ENCODE data around the gene MPZ.
"Not testable (repeated sequence)": the region's sequence is repeated elsewhere in the genome, so short reads cannot be mapped to it uniquely, and the experiment has no call there.

The MPZ gene

DNA sequence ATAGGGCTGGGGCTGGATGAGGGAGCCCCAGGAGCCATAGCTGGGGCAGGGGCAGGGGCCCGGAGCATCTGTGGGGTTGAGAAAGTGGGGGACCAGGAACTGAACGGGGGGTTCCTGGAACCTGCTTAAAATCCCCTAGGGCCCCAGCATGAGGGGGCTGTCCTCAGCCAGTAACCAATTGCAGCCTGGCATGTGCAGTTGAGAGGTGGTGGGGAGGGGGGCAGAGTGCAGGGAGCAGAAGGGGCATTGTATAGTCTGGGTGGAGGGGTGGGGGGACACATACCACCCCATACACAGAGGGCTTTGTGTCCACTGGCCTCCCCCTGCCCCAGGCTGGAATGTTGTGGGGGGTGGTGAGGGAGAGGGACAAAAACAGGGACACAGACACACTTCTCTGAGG, at the start of gene MPZ:
MPZ (minus strand) TSS at position 101 of the 400 bp plus-strand sequence; CDS start at position 38, 63 bp downstream.
- DNase-seq: no peak

DNA sequence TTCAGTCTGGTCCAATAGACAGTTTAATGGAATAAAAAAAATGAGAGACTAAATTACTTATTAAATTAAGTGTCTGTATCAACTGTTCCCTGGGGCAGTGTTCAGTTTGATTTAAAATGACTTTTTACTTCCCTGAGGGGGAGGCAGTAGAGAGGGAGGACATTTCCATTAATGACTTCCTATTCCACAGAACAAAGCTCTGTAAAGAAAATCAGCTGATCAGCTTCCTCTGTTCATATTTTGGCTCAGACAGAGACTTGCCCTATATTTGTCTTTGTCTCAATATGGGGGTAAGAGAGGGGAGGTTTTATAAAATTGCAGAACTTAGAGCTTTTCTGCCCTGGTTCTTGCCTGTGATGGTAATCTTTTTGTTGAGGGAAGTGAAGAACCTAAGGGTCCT, 49.5 kb upstream of the MPZ start:
- DNase-seq: peak; percentile 14

- DNase-seq: no peak
Observed at GRCh38 chr1:161357073-161357472, 47.3 kb upstream of the MPZ start.

- DNase-seq: no peak
Observed at GRCh38 chr1:161351482-161351881, 41.7 kb upstream of the MPZ start.

DNA sequence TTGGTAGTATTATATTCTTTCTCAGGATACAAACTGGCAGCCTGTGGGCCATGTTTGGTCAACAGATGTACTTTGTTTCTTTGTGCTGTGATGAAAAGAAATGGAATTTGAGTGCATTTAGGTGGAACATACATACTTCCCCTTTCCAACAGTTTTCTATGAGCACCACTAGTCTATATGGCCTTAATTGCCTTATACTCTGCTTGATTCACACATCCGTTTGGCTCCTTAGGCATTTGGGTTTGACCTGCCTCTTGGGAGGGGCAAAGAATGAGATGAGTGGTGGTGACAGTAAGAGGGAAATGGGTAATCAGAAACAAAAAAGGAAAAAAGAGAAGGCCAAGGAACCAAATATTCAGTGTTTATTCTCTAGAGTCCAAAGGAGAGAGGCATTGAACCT, 40.9 kb upstream of the MPZ start:
- DNase-seq: no peak

- DNase-seq: no peak
Observed at GRCh38 chr1:161342821-161343220, 33.1 kb upstream of the MPZ start.

GRCh38 chr1:161342177-161342576, 32.4 kb upstream of the MPZ start:
- no peak for DNase-seq

DNA sequence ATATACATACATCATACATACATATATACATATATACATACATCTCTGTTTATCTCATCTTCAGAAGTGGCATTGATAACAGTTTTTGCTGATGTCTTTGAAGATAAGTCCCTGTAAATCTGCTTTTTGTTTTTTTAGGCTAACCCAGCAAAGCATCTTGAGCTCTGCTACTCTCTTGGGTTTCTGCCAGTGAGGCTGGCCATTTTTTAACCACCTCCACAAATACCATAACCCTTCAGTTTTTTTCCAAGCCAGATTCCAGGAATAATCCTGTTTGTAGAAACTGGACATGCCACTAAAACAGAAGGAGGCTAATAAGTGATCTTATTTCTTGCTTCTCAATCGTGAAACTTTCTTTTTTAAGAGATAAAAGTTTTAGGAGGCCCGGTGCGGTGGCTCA, 26.0 kb upstream of the MPZ start:
- DNase-seq: no peak

DNA sequence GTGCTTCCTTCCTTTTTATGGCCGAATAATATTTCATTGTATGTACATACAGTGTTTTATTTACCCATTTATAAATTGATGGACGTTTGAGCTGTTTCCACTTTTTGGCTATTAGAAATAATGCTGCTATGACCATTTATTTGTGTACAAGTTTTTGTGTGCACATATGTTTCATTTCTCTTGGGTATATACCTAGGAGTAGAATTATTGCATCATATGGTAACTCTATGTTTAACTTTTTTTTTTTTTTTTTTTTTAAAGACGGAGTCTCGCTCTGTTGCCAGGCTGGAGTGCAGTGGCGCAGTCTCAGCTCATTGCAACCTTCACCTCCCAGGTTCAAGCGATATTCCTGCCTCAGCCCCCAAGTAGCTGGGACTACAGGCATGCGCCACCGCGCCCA, 23.4 kb upstream of the MPZ start:
- DNase-seq: no peak

- no peak for DNase-seq
Observed at GRCh38 chr1:161330346-161330745, 20.6 kb upstream of the MPZ start.

DNA sequence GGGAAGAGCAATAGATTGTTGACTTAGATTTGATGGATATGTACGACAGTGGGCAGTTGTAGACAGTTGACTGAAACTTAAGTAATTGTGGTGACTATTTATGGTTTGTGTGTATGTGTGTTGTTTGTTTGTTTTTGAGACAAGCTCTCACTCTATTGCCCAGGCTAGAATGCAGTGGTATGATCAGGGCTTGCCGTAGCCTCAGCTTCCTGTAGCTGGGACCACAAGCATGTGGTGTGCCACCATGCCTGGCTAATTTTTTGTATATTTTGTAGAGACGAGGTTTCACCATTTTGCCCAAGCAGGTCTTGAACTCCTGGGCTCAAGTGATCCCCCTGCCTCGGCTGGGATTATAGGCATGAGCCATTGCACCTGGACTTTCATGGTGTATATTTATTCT, 14.3 kb upstream of the MPZ start:
- DNase-seq: no peak

DNA sequence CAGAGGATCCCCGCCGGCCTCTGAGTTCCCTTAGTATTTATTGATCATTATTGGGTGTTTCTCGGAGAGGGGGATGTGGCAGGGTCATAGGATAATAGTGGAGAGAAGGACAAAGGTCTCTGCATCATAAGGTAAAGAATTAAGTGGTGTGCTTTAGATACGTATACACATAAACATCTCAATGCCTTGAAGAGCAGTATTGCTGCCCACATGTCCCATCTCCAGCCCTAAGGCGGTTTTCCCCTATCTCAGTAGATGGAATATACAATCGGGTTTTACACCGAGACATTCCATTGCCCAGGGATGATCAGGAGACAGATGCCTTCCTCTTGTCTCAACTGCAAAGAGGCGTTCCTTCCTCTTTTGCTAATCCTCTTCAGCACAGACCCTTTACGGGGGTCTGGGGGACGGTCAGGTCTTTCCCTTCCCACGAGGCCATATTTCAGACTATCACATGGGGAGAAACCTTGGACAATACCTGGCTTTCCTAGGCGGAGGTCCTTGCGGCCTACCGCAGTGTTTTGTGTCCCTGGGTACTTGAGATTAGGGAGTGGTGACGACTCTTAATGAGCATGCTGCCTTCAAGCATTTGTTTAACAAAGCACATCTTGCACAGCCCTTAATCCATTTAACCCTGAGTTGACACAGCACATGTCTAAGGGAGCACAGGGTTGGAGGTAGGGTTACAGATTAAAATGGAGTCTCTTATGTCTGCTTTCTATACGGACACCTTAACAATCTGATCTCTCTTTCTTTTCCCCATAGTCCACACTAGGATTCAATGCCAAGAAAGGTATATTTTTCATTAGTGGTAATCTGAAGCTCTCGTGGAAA, 6.3 kb upstream of the MPZ start:
- DNase-seq: not testable (repeated sequence)

DNA sequence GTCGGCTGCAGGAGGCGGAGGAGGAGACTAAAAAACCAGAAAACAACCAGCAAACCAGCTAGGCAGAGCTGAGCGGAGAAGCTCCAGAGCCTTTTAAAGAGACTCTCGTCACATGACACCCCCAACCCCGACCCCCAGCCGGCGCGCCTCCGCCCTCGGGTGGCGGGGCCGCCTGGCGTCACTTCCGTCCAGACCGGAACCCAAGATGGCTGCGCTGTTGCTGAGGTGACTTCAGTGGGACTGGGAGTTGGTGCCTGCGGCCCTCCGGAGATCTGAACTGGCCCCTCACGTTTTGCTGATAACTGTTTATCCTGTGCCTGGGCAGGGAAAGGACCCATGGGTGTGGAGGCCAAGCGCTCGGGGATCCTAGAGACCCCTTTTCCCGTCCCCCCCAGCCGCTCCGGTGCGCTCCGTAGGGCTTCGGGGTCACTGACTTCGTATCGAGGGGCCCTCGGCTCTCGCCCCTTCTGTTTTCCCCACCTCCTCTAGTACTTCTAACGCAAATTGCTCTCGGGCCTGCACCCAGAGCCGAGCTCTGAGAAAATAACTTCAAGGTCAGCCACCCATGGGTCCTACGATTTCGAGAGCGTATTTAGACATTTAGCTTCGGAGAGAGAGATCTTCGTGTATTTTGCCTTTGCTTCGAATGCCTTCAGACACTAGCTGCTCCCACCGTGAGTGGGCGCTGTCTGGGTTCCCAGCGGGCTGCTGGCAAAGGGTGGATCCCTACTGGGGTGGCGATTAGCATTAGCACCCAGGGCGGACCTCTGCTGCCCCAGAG, 4.6 kb upstream of the MPZ start, which contains the start of gene SDHC:
SDHC (plus strand) TSS at position 181 of the 781 bp plus-strand sequence; CDS start at position 206, 25 bp downstream.
- peak; percentile 72 for DNase-seq

DNA sequence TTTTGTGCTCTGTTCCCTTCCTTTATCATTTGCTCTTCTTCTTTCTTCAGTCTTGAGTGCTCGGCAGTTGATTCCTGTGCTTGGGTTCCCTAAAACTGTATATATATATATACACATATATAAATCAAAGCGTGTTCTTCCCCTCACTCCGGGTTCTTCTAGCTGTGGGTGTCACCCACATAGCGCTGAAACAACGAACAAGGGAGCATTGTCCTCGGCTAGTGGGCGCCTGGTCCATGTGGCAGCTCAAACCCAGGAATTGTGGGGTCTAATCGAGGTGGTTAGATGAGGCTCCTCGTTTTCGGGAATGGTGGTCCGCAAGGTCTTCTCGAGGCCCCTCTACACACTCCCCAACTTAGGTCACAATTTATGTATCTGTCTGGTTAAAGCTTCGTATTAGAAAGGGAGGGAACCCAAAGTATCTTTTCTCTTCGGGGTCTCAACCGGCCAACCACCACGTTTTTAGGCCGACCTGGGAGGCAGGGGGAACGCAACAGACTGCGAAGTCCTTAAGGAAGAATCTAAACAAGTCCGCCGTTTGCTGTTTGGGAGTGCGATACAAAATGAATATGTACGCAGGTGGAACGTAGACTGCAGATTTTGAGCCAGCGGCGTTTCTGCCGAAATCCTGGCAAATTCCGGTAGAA, 3.9 kb upstream of the MPZ start:
- DNase-seq: no peak

- DNase-seq: no peak
Observed at GRCh38 chr1:161311595-161312181, 1.9 kb upstream of the MPZ start.

DNA sequence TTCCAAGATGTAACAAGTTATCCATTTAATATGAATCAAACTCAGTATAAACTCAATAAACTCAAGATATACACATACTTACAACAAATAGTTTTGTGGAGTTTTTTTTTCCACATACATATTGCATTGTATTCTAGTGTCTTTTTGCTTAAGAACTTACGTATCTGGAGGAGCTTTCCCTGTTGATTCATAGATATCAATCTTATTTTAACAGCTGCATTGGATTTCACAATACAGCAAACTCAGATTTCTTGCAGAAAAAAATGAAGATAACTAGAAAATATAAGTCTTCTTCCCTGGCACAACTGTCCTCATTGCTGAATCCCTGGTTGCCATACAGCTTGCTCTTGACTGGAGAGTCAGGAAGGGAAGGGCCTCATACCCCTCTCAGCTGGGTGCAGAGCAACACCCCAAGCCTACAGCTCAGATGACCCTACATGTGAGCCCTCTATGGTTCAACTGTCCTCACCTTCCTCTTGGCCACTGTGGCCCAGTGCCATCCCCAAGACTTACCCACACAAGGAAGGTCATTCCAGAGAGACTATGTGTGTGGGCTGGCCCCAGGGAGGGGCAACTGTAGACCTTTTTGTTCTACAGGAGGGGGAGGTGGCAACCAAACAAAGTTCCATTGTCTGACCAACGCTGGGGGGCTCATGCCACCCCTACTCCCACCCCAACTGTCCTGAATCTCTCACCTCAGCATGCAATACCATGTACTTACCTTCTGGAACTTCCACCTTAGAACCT, 1.7 kb downstream of the MPZ start:
- no peak for DNase-seq

DNA sequence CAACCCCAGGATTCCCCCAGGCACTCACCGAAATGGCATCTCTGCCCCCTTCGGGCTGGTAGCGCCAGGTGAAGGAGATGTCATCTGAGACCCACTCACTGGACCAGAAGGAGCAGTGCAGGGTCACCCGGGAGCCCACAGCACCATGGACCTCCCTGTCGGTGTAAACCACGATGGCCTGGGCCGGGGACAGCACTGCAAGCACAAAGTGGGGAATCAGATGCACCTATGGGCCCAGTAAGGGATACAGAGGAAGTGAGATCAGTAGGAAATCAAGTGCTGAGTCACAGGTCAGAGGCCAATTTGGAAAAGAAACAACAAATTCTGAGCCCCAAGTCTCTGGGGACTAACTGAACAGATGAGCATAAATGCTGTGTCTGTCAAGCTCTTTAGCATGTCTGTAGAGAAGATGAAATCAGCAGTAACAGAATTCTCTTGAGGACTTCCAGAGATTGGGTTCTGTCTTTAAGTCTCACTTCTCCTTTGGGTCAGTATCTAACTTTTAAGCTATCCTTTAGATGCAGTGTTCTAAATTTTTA, 2.5 kb downstream of the MPZ start:
- no peak for DNase-seq

- DNase-seq: peak; percentile 59
Observed at GRCh38 chr1:161305867-161306519, 3.8 kb downstream of the MPZ start.

DNA sequence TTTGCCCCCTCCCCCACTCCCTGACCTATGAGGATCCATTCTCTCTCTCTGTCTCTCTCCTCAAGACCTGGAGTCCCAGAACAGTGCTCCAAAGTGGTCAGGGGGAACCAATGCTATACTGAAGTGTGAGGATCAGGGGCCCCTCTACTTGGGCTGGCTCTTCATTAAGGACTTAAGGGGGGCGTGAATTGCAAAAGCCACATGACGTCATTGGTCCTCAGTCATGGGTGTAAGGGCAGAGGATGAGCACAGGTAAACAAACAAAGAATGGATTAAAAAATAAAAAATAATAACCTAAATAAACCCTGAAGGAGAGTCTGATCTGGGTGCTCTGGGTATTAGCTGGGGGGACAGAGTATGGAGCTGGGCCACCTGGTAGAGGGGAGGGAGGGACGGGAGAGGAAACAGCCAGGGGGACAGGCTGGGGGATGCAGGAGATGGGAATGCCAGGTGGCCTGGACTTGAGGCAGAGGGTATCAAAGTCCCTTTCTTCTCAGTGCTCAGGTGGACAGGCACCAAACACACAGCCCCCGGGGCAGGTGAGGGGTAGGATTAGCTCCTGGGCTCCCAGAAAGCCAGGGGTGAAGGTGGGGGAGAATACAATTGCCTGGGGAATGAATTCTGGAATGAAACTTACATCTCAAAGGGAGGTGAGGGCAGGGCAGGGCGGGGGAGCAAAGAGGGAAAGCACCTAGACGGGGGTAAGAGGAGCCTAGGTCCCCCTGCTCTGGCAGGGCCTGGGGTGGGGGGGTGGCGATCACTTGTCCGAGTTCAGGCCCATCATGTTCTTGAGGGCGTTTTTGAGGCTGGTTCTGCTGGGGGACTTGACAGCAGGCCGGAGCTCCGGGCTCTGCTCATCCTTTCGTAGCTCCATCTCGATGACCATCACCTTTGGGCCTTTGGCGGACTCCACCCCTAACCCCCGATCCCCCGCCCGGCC, 4.6 kb downstream of the MPZ start:
- no peak for DNase-seq

DNA sequence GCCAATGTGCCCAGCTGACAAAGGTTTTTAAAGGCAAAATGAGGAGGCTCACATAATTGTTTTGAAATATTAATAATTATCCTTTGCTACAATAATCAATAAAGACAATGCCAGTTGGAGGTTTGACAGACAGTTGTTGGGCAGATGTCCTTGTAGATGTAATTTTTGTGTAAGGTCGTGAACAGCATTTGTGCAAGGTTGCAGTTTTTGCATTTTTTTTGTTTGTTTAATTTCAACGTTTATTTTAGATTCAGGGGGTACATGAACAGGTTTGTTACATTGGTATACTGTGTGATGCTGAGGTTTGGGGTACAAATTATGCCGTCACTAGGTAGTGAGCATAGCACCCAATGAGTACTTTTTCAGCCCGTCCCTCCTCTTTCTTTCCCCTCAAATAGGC, 9.3 kb downstream of the MPZ start:
- no peak for DNase-seq
